Peyer's patch (tissue), 4 donors: ENCODE data around the gene XYLT1. TPM values are rescaled to one million over a fixed set of nuclear protein-coding genes. Genes with fewer than 3 reads are reported as not detected.

Experiments
- DNase-seq, 3 donors: peaks; one replicate each; pipeline ENCODE4 v3.0.0-alpha.2; 2017 to 2019
- H3K27ac ChIP-seq, 4 donors: fragments of 200-600 bp; sonication (generic); one replicate each; pipeline ENCODE4 v1.5.1; 2016 to 2019
- H3K27me3 ChIP-seq, 2 donors: fragments of 200-600 bp; sonication (generic); one replicate each; pipeline ENCODE4 v1.5.1; 2019
- H3K36me3 ChIP-seq, 3 donors: fragments of 200-600 bp; sonication (generic); one replicate each; pipeline ENCODE4 v1.5.1; 2016 to 2019
- H3K4me1 ChIP-seq, 4 donors: fragments of 200-600 bp; sonication (generic); one replicate each; pipeline ENCODE4 v1.5.1; 2016 to 2019
- H3K4me3 ChIP-seq, 4 donors: fragments of 200-600 bp; sonication (generic); 1 replicate in 3 of 4; 2 replicates in 1 of 4; pipeline ENCODE4 v1.5.1; 2016 to 2019; ENCODE audit warnings: mild to moderate bottlenecking in 1 of 4
- H3K9me3 ChIP-seq, 4 donors: fragments of 200-600 bp; sonication (generic); one replicate each; pipeline ENCODE4 v1.5.1; 2016 to 2019; ENCODE audit warnings: mild to moderate bottlenecking in 1 of 4
- POLR2A ChIP-seq, 2 donors: fragments of 450-650 bp; IDR thresholded peaks; one replicate each; pipeline ENCODE4 v1.5.1; 2017; ENCODE audit warnings: antibody characterized with exemption in 2 of 2, mild to moderate bottlenecking in 2 of 2, moderate library complexity in 2 of 2
- total RNA-seq, 4 donors: library from RNA; depleted of rRNA; stranded (reverse); fragments of >200 nt; gene quantifications; one replicate each; pipeline ENCODE4 v1.1.0, GENCODE V29; 2016
- TF ChIP-seq, protein P1 (sequence below), 6 experiments: fragments of 450-650 bp in 4 of 6; fragments of 200-600 bp in 2 of 6; sonication (generic) in 1 of 6; IDR thresholded peaks; one replicate each; pipeline ENCODE4 v1.5.1; 2017 to 2019; ENCODE audit warnings: antibody characterized with exemption in 6 of 6, mild to moderate bottlenecking in 3 of 6, moderate library complexity in 1 of 6

XYLT1 gene
- total RNA-seq, 4 donors from 2014 or later = 18.7 to 42.1 (median 37.7) TPM

GRCh38 chr16:17184026-17184425 is 286.7 kb downstream of the XYLT1 start:
- Histone ChIP-seq H3K4me1 (no peaks in the 10 kb centered on the region), H3K27me3 (no peaks in the 10 kb centered on the region), H3K36me3 (peaks cover 0 to 4% (median 0%) of the 10 kb centered on the region in 3 donors), H3K27ac (no peak overlapping the region), H3K9me3 (no peaks in the 10 kb centered on the region), H3K4me3 (no peak overlapping the region)
- DNase-seq = no peak
- TF ChIP-seq, protein P1, sequence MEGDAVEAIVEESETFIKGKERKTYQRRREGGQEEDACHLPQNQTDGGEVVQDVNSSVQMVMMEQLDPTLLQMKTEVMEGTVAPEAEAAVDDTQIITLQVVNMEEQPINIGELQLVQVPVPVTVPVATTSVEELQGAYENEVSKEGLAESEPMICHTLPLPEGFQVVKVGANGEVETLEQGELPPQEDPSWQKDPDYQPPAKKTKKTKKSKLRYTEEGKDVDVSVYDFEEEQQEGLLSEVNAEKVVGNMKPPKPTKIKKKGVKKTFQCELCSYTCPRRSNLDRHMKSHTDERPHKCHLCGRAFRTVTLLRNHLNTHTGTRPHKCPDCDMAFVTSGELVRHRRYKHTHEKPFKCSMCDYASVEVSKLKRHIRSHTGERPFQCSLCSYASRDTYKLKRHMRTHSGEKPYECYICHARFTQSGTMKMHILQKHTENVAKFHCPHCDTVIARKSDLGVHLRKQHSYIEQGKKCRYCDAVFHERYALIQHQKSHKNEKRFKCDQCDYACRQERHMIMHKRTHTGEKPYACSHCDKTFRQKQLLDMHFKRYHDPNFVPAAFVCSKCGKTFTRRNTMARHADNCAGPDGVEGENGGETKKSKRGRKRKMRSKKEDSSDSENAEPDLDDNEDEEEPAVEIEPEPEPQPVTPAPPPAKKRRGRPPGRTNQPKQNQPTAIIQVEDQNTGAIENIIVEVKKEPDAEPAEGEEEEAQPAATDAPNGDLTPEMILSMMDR (IDR thresholded peaks at IDR 0.05) = no peak
- TF ChIP-seq POLR2A (IDR thresholded peaks at IDR 0.05) = no peak

DNA sequence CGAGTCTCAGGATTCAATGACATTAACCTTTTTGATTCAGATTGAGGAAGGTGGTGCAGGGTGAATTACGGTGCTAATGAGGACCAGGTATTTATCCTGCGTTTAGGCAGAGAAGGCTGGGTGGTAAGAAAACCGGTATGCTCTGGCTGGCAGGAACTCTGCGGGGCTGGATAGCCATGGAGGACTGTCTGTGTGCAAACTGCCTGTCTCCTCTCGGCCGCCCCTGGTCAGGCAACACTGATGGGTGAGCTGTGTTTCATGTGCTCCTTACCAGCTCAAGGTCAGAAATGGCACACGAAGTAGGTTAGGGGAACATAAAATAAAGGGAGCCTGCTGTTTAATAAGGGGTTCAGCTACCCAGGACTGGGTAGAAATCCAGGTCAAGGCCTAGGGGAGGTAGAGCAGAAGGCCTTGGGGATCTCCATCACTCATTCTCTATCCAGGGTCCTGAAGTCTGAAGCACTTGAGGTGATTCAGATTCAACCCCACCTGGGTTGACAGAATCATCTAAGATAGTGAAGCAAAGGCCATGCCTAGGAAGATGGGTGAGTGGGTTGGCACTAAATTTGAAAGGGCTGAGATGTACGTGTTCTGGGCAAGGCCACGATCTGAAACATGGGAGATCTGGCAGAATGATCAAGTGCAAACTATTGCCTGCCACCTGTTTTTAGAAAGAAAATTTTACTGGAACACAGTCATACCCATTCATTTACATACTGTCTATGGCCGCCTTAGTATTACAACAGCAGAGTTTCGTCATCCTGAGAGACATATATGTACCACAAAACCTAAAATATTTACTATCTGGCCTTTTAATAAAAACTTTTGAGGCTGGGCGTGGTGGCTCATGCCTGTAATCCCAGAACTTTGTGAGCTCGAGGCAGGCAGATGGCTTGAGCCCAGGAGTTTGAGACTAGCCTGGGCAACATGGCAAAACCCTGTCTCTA is 292.5 kb downstream of the XYLT1 start:
- no peak for TF ChIP-seq POLR2A (IDR thresholded peaks at IDR 0.05)
- TF ChIP-seq, protein P1 (IDR thresholded peaks at IDR 0.05) = no peak

DNA sequence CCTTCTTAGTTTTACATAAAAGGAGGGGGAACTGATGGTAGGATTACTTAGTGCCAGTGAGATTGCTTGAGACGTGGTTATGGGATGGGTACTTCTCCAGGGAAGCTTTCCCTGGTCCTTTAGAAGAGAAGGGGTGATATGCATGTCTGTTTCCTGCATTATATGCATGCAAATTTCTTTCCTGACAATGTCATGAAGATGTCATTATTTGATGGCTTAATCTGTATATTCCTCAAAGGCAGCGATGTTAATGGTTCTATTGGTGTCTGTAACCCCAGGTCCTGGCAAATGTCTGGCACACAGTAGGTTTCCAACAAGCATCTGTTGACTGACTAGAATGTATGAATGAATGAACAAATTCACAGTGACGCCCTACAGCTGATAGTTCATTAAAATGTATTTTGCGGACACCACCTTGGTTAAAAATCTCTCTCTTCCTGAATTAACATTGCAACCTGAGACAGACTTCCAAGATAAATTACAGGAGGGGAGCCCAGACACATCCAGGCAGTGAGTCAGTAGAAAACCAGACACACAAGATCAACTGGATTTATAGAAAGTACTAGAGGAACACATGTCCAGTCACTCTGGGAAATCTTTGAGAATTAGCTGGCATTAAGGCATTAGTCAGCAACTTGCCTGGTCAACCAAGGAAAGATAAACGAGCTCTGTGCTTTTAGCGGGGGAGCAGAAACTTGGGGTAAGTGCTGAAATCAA is 293.4 kb downstream of the XYLT1 start:
- Histone ChIP-seq H3K27me3 (no peaks in the 10 kb centered on the region), H3K36me3 (peaks cover 0 to 4% (median 0%) of the 10 kb centered on the region in 3 donors)

More for the DNA sequence above, 292.5 kb downstream of the XYLT1 start:
- H3K36me3 ChIP-seq = peaks cover 0 to 4% (median 0%) of the 10 kb centered on the region in 3 donors
- no peaks in the 10 kb centered on the region for H3K4me1 ChIP-seq
- DNase-seq = no peak
- no peaks in the 10 kb centered on the region for H3K9me3 ChIP-seq
- no peak overlapping the region for H3K4me3 ChIP-seq
- H3K27ac ChIP-seq = no peak overlapping the region
- no peaks in the 10 kb centered on the region for H3K27me3 ChIP-seq

DNA sequence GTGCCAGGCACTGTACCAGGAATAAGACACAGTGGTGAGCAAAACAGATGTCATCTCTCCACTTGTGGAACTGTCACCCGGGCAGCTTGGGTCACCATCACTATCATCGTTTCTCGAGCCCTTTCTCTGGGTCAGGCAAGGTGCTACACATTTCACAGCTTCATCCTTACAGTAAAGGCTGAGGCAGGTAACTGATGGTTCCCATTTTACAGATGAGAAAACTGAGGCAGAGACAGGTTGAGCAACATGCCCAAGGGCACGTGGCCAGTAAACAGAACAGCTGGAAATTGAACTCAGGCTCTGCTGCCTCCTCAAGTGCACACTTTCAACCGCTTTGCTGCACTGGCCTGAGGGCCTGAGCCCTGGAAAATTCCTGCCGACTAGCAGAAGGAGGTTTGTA is 294.6 kb downstream of the XYLT1 start:
- DNase-seq = no peak
- H3K27me3 ChIP-seq = no peaks in the 10 kb centered on the region
- no peaks in the 10 kb centered on the region for H3K36me3 ChIP-seq
- no peaks in the 10 kb centered on the region for H3K9me3 ChIP-seq
- TF ChIP-seq POLR2A (IDR thresholded peaks at IDR 0.05) = no peak
- TF ChIP-seq, protein P1 (IDR thresholded peaks at IDR 0.05) = no peak
- H3K27ac ChIP-seq = no peak overlapping the region
- H3K4me3 ChIP-seq = no peak overlapping the region
- H3K4me1 ChIP-seq = no peaks in the 10 kb centered on the region

More for the DNA sequence above, 293.4 kb downstream of the XYLT1 start:
- TF ChIP-seq, protein P1 (IDR thresholded peaks at IDR 0.05) = no peak
- TF ChIP-seq POLR2A (IDR thresholded peaks at IDR 0.05) = no peak
- H3K9me3 ChIP-seq = no peaks in the 10 kb centered on the region
- no peak overlapping the region for H3K27ac ChIP-seq
- no peaks in the 10 kb centered on the region for H3K4me1 ChIP-seq
- DNase-seq = no peak
- H3K4me3 ChIP-seq = no peak overlapping the region

GRCh38 chr16:17173281-17173680 is 297.5 kb downstream of the XYLT1 start:
- no peak overlapping the region for H3K4me3 ChIP-seq
- no peaks in the 10 kb centered on the region for H3K27me3 ChIP-seq
- DNase-seq = peak in 2 of 3 donors; percentile 58 to 72
- no peaks in the 10 kb centered on the region for H3K9me3 ChIP-seq
- no peak overlapping the region for H3K27ac ChIP-seq
- H3K36me3 ChIP-seq = no peaks in the 10 kb centered on the region
- TF ChIP-seq, protein P1 (IDR thresholded peaks at IDR 0.05) = no peak
- TF ChIP-seq POLR2A (IDR thresholded peaks at IDR 0.05) = no peak
- H3K4me1 ChIP-seq = no peaks in the 10 kb centered on the region
